Measurements from ENCODE around the gene CLPSL2.

CLPSL2 gene

GRCh38 chr6:35747877-35748276, 28.5 kb upstream of the CLPSL2 start:
- DNase-seq, result no peak

GRCh38 chr6:35750557-35750956, 25.8 kb upstream of the CLPSL2 start:
- DNase-seq, result no peak

GRCh38 chr6:35751594-35751993, 24.8 kb upstream of the CLPSL2 start:
- no peak for DNase-seq

- DNase-seq, result no peak
These were observed 24.1 kb upstream of the CLPSL2 start for GRCh38 chr6:35752330-35752729.

- DNase-seq, result no peak
These were observed 21.7 kb upstream of the CLPSL2 start for GRCh38 chr6:35754452-35755277.

GRCh38 chr6:35755278-35755924, 21.0 kb upstream of the CLPSL2 start:
- DNase-seq, result no peak

GRCh38 chr6:35757456-35758123, 18.8 kb upstream of the CLPSL2 start:
- no peak for DNase-seq

GRCh38 chr6:35759426-35759825, 17.0 kb upstream of the CLPSL2 start:
- DNase-seq, result no peak

- no peak for DNase-seq
These were observed 10.7 kb upstream of the CLPSL2 start for GRCh38 chr6:35765739-35766138.

- DNase-seq, result no peak
These were observed 7.2 kb upstream of the CLPSL2 start for GRCh38 chr6:35769211-35769610.

- no peak for DNase-seq
These were observed 5.1 kb upstream of the CLPSL2 start for GRCh38 chr6:35771343-35771627.

GRCh38 chr6:35774116-35774794, 2.1 kb upstream of the CLPSL2 start:
- DNase-seq, result no peak

- no peak for DNase-seq
These were observed 1.4 kb upstream of the CLPSL2 start for GRCh38 chr6:35775031-35775430.

GRCh38 chr6:35777356-35778102, 1.1 kb downstream of the CLPSL2 start:
- DNase-seq, result no peak

- DNase-seq, result no peak
These were observed 2.0 kb downstream of the CLPSL2 start for GRCh38 chr6:35778437-35778836.

GRCh38 chr6:35780719-35781118, 4.3 kb downstream of the CLPSL2 start, which contains the start of gene CLPSL1:
TSS of gene CLPSL1 (plus strand) at chr6:35781019. CDS start at chr6:35781111, 92 bp downstream.
- no peak for DNase-seq

- no peak for DNase-seq
These were observed 4.9 kb downstream of the CLPSL2 start for GRCh38 chr6:35781290-35781689.

GRCh38 chr6:35782424-35782823, 6.0 kb downstream of the CLPSL2 start:
- DNase-seq, result no peak

- DNase-seq, result no peak
These were observed 7.8 kb downstream of the CLPSL2 start for GRCh38 chr6:35784200-35784599.

GRCh38 chr6:35786272-35786671, 9.9 kb downstream of the CLPSL2 start:
- DNase-seq, result no peak

GRCh38 chr6:35786810-35787209, 10.4 kb downstream of the CLPSL2 start:
- no peak for DNase-seq
